ENCODE results near the gene WARS2. TPM values are rescaled to one million over a fixed set of nuclear protein-coding genes. Genes with fewer than 3 reads are reported as not detected.
"Not testable (repeated sequence)": the region's sequence is repeated elsewhere in the genome, so short reads cannot be mapped to it uniquely, and the experiment has no call there.

Gene WARS2
- total RNA-seq, 1 experiment from 2014 or later: 27.7 TPM

GRCh38 chr1:119133987-119134386 lies 6.5 kb downstream of the WARS2 start:
- intact Hi-C loops (cut with micrococcal nuclease): no loop called here
- Mint-ChIP-seq H3K4me3 (ENCODE audit: unreplicated experiment) (no peak overlapping the region), H3K27ac (ENCODE audit: low read depth, unreplicated experiment) (no peak overlapping the region), H3K27me3 (ENCODE audit: insufficient read depth, unreplicated experiment) (no peaks in the 10 kb centered on the region), H3K9me3 (ENCODE audit: unreplicated experiment) (no peaks in the 10 kb centered on the region), H3K36me3 (ENCODE audit: insufficient read depth, unreplicated experiment) (no peaks in the 10 kb centered on the region), H3K4me1 (ENCODE audit: insufficient read depth, unreplicated experiment) (peaks cover 29% of the 10 kb centered on the region)
- BruUV-seq (replicated peaks): no TSS peak
- CTCF ChIA-PET: interaction anchor here (0.6 kb wide), 1 partner anchor 14 kb away, joined by 3 read pairs; no protein-coding TSS in a partner anchor
- POLR2A ChIA-PET: interaction anchor here (0.6 kb wide), 1 partner anchor 1010 kb away, joined by 3 read pairs; no protein-coding TSS in a partner anchor
- DNase-seq (ENCODE audit: unreplicated experiment): no peak
- no peak for TF ChIP-seq CTCF (IDR thresholded peaks at IDR 0.05; ENCODE audit: unreplicated experiment)

DNA sequence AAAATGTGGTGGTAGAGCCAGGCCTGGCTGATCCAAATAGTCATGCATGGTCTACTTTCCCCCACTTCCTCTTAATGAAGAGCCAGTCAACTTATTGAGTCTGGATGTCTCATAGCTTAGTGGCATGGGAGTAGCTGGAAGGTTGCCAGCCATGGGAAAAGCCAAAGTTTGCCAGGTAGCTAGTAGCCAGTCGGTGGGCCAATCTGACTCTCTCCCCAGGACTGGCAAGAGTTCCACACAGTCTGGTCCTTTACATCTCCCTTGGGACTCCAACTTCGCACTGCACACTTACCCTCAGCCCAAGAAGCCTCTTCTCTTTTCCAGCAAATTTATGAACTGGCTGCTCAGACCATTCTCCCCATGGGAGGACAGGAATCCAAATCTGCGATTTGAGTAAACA lies 8.3 kb downstream of the WARS2 start:
- Mint-ChIP-seq H3K4me1 (ENCODE audit: insufficient read depth, unreplicated experiment) (peaks cover 29% of the 10 kb centered on the region), H3K27me3 (ENCODE audit: insufficient read depth, unreplicated experiment) (no peaks in the 10 kb centered on the region), H3K27ac (ENCODE audit: low read depth, unreplicated experiment) (no peak overlapping the region), H3K36me3 (ENCODE audit: insufficient read depth, unreplicated experiment) (no peaks in the 10 kb centered on the region), H3K9me3 (ENCODE audit: unreplicated experiment) (no peaks in the 10 kb centered on the region), H3K4me3 (ENCODE audit: unreplicated experiment) (no peak overlapping the region)
- no peak for DNase-seq (ENCODE audit: unreplicated experiment)
- CTCF ChIA-PET: interaction anchor here (0.6 to 1.3 kb wide), 3 partner anchors 8 to 144 kb away, joined by 3 read pairs; partner anchors contain the start of gene WARS2
- no TSS peak for BruUV-seq (replicated peaks)
- intact Hi-C loops (cut with micrococcal nuclease): no loop called here
- no peak for TF ChIP-seq CTCF (IDR thresholded peaks at IDR 0.05; ENCODE audit: unreplicated experiment)
- POLR2A ChIA-PET: interaction anchor here (0.6 to 1.3 kb wide), 3 partner anchors 29 to 53 kb away, joined by 3 read pairs; no protein-coding TSS in a partner anchor

- Mint-ChIP-seq H3K4me1 (ENCODE audit: insufficient read depth, unreplicated experiment) (no peaks in the 10 kb centered on the region), H3K9me3 (ENCODE audit: unreplicated experiment) (no peaks in the 10 kb centered on the region), H3K4me3 (ENCODE audit: unreplicated experiment) (no peak overlapping the region), H3K27me3 (ENCODE audit: insufficient read depth, unreplicated experiment) (no peaks in the 10 kb centered on the region), H3K27ac (ENCODE audit: low read depth, unreplicated experiment) (no peak overlapping the region), H3K36me3 (ENCODE audit: insufficient read depth, unreplicated experiment) (peaks cover 6% of the 10 kb centered on the region)
- intact Hi-C loops (cut with micrococcal nuclease): no loop called here
- no peak for TF ChIP-seq CTCF (IDR thresholded peaks at IDR 0.05; ENCODE audit: unreplicated experiment)
- no TSS peak for BruUV-seq (replicated peaks)
- ChIA-PET CTCF (interaction anchor here (0.7 kb wide), 1 partner anchor 1374 kb away, joined by 3 read pairs; no protein-coding TSS in a partner anchor), POLR2A (interaction anchor here (0.6 to 1.0 kb wide), 2 partner anchors 14 to 972 kb away, joined by 3 to 4 read pairs; partner anchors contain the start of gene WARS2)
- no peak for DNase-seq (ENCODE audit: unreplicated experiment)
Observed at GRCh38 chr1:119125874-119126273, 14.6 kb downstream of the WARS2 start.

DNA sequence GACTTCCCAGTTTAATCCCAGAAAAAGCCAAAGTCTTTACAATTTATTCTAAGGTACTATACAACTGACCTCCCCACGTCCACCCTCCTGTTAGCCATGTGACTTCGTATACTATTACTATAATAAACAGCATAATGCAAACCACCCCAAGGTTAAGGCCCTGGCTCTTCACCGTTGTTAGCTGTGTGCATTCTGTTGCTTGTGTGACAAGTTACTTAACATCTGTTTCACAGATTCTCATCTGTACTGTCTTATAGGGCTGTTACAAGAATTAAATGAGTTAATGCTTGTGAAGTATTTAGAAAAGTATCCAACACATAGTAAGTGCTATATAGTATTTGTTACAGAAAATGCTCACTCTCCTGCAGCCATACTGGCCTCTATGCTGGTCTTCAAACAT lies 15.7 kb downstream of the WARS2 start:
- no peak for TF ChIP-seq CTCF (IDR thresholded peaks at IDR 0.05; ENCODE audit: unreplicated experiment)
- Mint-ChIP-seq H3K4me1 (ENCODE audit: insufficient read depth, unreplicated experiment) (no peaks in the 10 kb centered on the region), H3K36me3 (ENCODE audit: insufficient read depth, unreplicated experiment) (peaks cover 6% of the 10 kb centered on the region), H3K27ac (ENCODE audit: low read depth, unreplicated experiment) (no peak overlapping the region), H3K4me3 (ENCODE audit: unreplicated experiment) (no peak overlapping the region), H3K27me3 (ENCODE audit: insufficient read depth, unreplicated experiment) (no peaks in the 10 kb centered on the region), H3K9me3 (ENCODE audit: unreplicated experiment) (peaks cover 4% of the 10 kb centered on the region)
- no peak for DNase-seq (ENCODE audit: unreplicated experiment)
- BruUV-seq (replicated peaks): no TSS peak
- ChIA-PET CTCF (no interaction called here), POLR2A (no interaction called here)
- intact Hi-C loops (cut with micrococcal nuclease): no loop called here

GRCh38 chr1:119121872-119122271 lies 18.6 kb downstream of the WARS2 start:
- H3K4me3 Mint-ChIP-seq (ENCODE audit: unreplicated experiment); intact Hi-C loops (cut with micrococcal nuclease); DNase-seq (ENCODE audit: unreplicated experiment); BruUV-seq (replicated peaks); H3K4me1 Mint-ChIP-seq (ENCODE audit: insufficient read depth, unreplicated experiment); CTCF ChIA-PET; H3K27me3 Mint-ChIP-seq (ENCODE audit: insufficient read depth, unreplicated experiment); POLR2A ChIA-PET; H3K36me3 Mint-ChIP-seq (ENCODE audit: insufficient read depth, unreplicated experiment); H3K9me3 Mint-ChIP-seq (ENCODE audit: unreplicated experiment); H3K27ac Mint-ChIP-seq (ENCODE audit: low read depth, unreplicated experiment): not testable (repeated sequence)
